ENCODE measurements around the gene GOLGA5.

DNA sequence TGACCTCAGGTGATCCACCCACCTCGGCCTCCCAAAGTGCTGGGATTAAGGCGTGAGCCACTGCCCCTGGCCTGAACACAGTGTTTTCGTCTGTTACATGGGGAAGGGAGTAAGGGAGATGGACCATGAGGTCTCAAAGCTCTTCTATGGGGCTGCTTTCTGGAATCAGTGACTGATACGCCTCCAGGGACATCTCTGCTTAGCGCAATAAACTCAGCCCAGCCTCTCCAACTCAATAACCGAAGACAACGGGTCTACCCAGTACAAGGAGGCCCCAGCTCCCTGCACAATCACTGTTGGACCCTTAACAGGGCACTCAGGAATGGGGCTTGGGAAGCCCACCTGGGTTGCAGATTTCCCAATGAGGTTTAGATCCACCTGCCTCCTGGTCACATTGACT is 86.2 kb downstream of the GOLGA5 start:
- TF ChIP-seq, protein P1, sequence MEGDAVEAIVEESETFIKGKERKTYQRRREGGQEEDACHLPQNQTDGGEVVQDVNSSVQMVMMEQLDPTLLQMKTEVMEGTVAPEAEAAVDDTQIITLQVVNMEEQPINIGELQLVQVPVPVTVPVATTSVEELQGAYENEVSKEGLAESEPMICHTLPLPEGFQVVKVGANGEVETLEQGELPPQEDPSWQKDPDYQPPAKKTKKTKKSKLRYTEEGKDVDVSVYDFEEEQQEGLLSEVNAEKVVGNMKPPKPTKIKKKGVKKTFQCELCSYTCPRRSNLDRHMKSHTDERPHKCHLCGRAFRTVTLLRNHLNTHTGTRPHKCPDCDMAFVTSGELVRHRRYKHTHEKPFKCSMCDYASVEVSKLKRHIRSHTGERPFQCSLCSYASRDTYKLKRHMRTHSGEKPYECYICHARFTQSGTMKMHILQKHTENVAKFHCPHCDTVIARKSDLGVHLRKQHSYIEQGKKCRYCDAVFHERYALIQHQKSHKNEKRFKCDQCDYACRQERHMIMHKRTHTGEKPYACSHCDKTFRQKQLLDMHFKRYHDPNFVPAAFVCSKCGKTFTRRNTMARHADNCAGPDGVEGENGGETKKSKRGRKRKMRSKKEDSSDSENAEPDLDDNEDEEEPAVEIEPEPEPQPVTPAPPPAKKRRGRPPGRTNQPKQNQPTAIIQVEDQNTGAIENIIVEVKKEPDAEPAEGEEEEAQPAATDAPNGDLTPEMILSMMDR (IDR thresholded peaks at IDR 0.05) = no peak
- TF ChIP-seq EZH2 (IDR thresholded peaks at IDR 0.05; ENCODE audit: borderline replicate concordance, insufficient read depth, low read depth, low read length, poor library complexity, severe bottlenecking) = no peak
